ENCODE results near the gene ANKS4B. TPM values are rescaled to one million over a fixed set of nuclear protein-coding genes. Genes with fewer than 3 reads are reported as not detected.

Gene ANKS4B
- total and polyA plus RNA-seq, 4 donors, result 0.11 TPM; not detected in 3

GRCh38 chr16:21208446-21209230 is 24.9 kb upstream of the ANKS4B start:
- no peak overlapping the region for H3K4me3 ChIP-seq
- DNase-seq (no peak), ATAC-seq (ENCODE audit: insufficient read depth, low FRiP score) (no peak)
- no peak overlapping the region for H3K9ac ChIP-seq (ENCODE audit: insufficient read depth in 1 of 2, low read length in 2 of 2)
- H3K27me3 ChIP-seq (ENCODE audit: control insufficient read depth in 3 of 3, insufficient read depth in 3 of 3, low read length in 2 of 3), result no peaks in the 10 kb centered on the region
- H3K27ac ChIP-seq (ENCODE audit: low read depth in 1 of 2, low read length in 1 of 2), result no peak overlapping the region
- no peak for TF ChIP-seq CTCF (IDR thresholded peaks at IDR 0.05; ENCODE audit: control extremely low read depth, extremely low read depth)
- peaks cover 0 to 2% (median 0%) of the 10 kb centered on the region in 5 donors for H3K4me1 ChIP-seq (ENCODE audit: control insufficient read depth in 5 of 5, insufficient read depth in 5 of 5, low read length in 5 of 5)
- H3K36me3 ChIP-seq (ENCODE audit: control insufficient read depth in 4 of 4, insufficient read depth in 4 of 4, low read length in 4 of 4), result no peaks in the 10 kb centered on the region
- no peaks in the 10 kb centered on the region for H3K9me3 ChIP-seq (ENCODE audit: control insufficient read depth in 4 of 4, insufficient read depth in 3 of 4, low read length in 3 of 4)
- WGBS, 2 donors, result 64 to 74% methylated on average over 2 of the region's 2 CpGs

- no peak within 1 kb of the TSS for H3K27ac ChIP-seq (ENCODE audit: low read depth in 1 of 2, low read length in 1 of 2)
- H3K4me3 ChIP-seq, result no peak within 1 kb of the TSS
- H3K9me3 ChIP-seq (ENCODE audit: control insufficient read depth in 4 of 4, insufficient read depth in 3 of 4, low read length in 3 of 4), result no peaks in the 10 kb centered on the region
- DNase-seq (peak in 1 of 3 donors; percentile 4), ATAC-seq (ENCODE audit: insufficient read depth, low FRiP score) (no peak)
- WGBS, 2 donors, result 41 to 52% methylated on average over 5 of the region's 5 CpGs
- no peaks in the 10 kb centered on the region for H3K36me3 ChIP-seq (ENCODE audit: control insufficient read depth in 4 of 4, insufficient read depth in 4 of 4, low read length in 4 of 4)
- peaks cover 0 to 2% (median 0%) of the 10 kb centered on the region in 5 donors for H3K4me1 ChIP-seq (ENCODE audit: control insufficient read depth in 5 of 5, insufficient read depth in 5 of 5, low read length in 5 of 5)
- no peak within 1 kb of the TSS for H3K9ac ChIP-seq (ENCODE audit: insufficient read depth in 1 of 2, low read length in 2 of 2)
- TF ChIP-seq CTCF (IDR thresholded peaks at IDR 0.05; ENCODE audit: control extremely low read depth, extremely low read depth), result no peak
- H3K27me3 ChIP-seq (ENCODE audit: control insufficient read depth in 3 of 3, insufficient read depth in 3 of 3, low read length in 2 of 3), result no peaks in the 10 kb centered on the region
Observed at GRCh38 chr16:21211486-21211885, 22.0 kb upstream of the ANKS4B start, which contains the start of gene ZP2. TSS of gene ZP2 (minus strand) at chr16:21211574. CDS start at chr16:21211547, 27 bp downstream.

- H3K4me3 ChIP-seq, result no peak overlapping the region
- no peak overlapping the region for H3K9ac ChIP-seq (ENCODE audit: insufficient read depth in 1 of 2, low read length in 2 of 2)
- DNase-seq, result no peak
- no peak for ATAC-seq (ENCODE audit: insufficient read depth, low FRiP score)
- H3K27ac ChIP-seq (ENCODE audit: low read depth in 1 of 2, low read length in 1 of 2), result no peak overlapping the region
- 67 to 79% methylated on average over 4 of the region's 4 CpGs for WGBS, 2 donors
- H3K27me3 ChIP-seq (ENCODE audit: control insufficient read depth in 3 of 3, insufficient read depth in 3 of 3, low read length in 2 of 3), result no peaks in the 10 kb centered on the region
- no peaks in the 10 kb centered on the region for H3K36me3 ChIP-seq (ENCODE audit: control insufficient read depth in 4 of 4, insufficient read depth in 4 of 4, low read length in 4 of 4)
- H3K4me1 ChIP-seq (ENCODE audit: control insufficient read depth in 5 of 5, insufficient read depth in 5 of 5, low read length in 5 of 5), result peaks cover 0 to 2% (median 0%) of the 10 kb centered on the region in 5 donors
- no peak for TF ChIP-seq CTCF (IDR thresholded peaks at IDR 0.05; ENCODE audit: control extremely low read depth, extremely low read depth)
- H3K9me3 ChIP-seq (ENCODE audit: control insufficient read depth in 4 of 4, insufficient read depth in 3 of 4, low read length in 3 of 4), result no peaks in the 10 kb centered on the region
Observed at GRCh38 chr16:21214086-21214485, 19.4 kb upstream of the ANKS4B start.
